Endodermal cell (in vitro differentiated cells): Measurements from ENCODE around the gene NIN. TPM values are rescaled to one million over a fixed set of nuclear protein-coding genes. Genes with fewer than 3 reads are reported as not detected.
"Not testable (repeated sequence)": the region's sequence is repeated elsewhere in the genome, so short reads cannot be mapped to it uniquely, and the experiment has no call there.

ENCODE experiments used
- DNase-seq: peaks from one replicate; pipeline ENCODE4 v3.0.0-alpha.2; 2017
- H3K27ac ChIP-seq: 2 replicates; pipeline ENCODE4 v1.5.1; 2013; ENCODE audit warnings: mild to moderate bottlenecking, low read depth, low read length, moderate library complexity
- H3K27me3 ChIP-seq: 2 replicates; pipeline ENCODE4 v1.6.1; 2013; ENCODE audit warnings: mild to moderate bottlenecking, low read length, moderate library complexity; ENCODE audit not compliant: insufficient read depth, control insufficient read depth, poor library complexity, severe bottlenecking
- H3K36me3 ChIP-seq: 2 replicates; pipeline ENCODE4 v1.7.0; 2013; ENCODE audit warnings: mild to moderate bottlenecking, low read length, moderate library complexity; ENCODE audit not compliant: control insufficient read depth, insufficient read depth
- H3K4me1 ChIP-seq: one replicate; pipeline ENCODE4 v1.7.0; 2013; ENCODE audit warnings: low read length; ENCODE audit not compliant: control insufficient read depth, insufficient read depth
- H3K4me3 ChIP-seq: 2 replicates; pipeline ENCODE4 v1.5.1; 2013; ENCODE audit warnings: mild to moderate bottlenecking, low read length, moderate library complexity
- H3K9ac ChIP-seq: 2 replicates; pipeline ENCODE4 v1.6.1; 2013; ENCODE audit warnings: mild to moderate bottlenecking, low read length, moderate library complexity; ENCODE audit not compliant: poor library complexity, severe bottlenecking; ENCODE audit errors: extremely low read depth
- H3K9me3 ChIP-seq: 2 replicates; pipeline ENCODE4 v1.6.1; 2013; ENCODE audit warnings: mild to moderate bottlenecking, low read length, moderate library complexity; ENCODE audit not compliant: control insufficient read depth
- H3K27ac Mint-ChIP-seq: 2 replicates; pipeline ENCODE4 v1.8.0; 2020; ENCODE audit warnings: mixed read lengths
- H3K27me3 Mint-ChIP-seq: 2 replicates; pipeline ENCODE4 v1.8.0; 2021; ENCODE audit warnings: mild to moderate bottlenecking, mixed read lengths; ENCODE audit not compliant: insufficient read depth
- H3K36me3 Mint-ChIP-seq: 2 replicates; pipeline ENCODE4 v1.8.0; 2020; ENCODE audit warnings: low read depth, mixed read lengths
- H3K4me1 Mint-ChIP-seq: 2 replicates; pipeline ENCODE4 v1.8.0; 2020; ENCODE audit warnings: mixed read lengths
- H3K4me3 Mint-ChIP-seq: 2 replicates; pipeline ENCODE4 v1.8.0; 2020; ENCODE audit warnings: mild to moderate bottlenecking, moderate library complexity, mixed read lengths
- H3K9me3 Mint-ChIP-seq: 2 replicates; pipeline ENCODE4 v1.8.0; 2020; ENCODE audit warnings: mild to moderate bottlenecking, mixed read lengths
- CTCF ChIP-seq: fragments of 200-600 bp; sonication (generic); conservative IDR thresholded peaks from 2 replicates; pipeline ENCODE4 v1.5.0; 2021; ENCODE audit warnings: antibody characterized with exemption, mild to moderate bottlenecking
- WGBS, 2 experiments: methylation state at CpG; one replicate each; pipeline versions ENCODE4 v1.1.5 to v1.1.7; 2013; ENCODE audit warnings: missing lambda C conversion rate in 2 of 2, mixed read lengths in 1 of 2; ENCODE audit not compliant: insufficient coverage in 1 of 2, insufficient read length in 1 of 2; 5-methylcytosine and 5-hydroxymethylcytosine counted together
- total RNA-seq, 2 donors: library from RNA; stranded (reverse); fragmentation: NEBNext Ultra II Directional in 1 of 2; extraction: Animal tissue kit (Norgen Biotek cat#: 25700) in 1 of 2; gene quantifications; 2 replicates in 1 of 2; 3 replicates in 1 of 2; pipeline ENCODE4 v1.2.1, GENCODE V29; 2021

The NIN gene
- total RNA-seq, 2 donors from 2014 or later, result 3.3 to 4.1 TPM

GRCh38 chr14:50820786-50821509 is 10.0 kb downstream of the NIN start:
- Histone ChIP-seq H3K4me1 (peaks cover 5% of the 10 kb centered on the region), H3K4me3 (no peak overlapping the region), H3K9me3 (no peaks in the 10 kb centered on the region), H3K36me3 (no peaks in the 10 kb centered on the region), H3K9ac (no peak overlapping the region), H3K27me3 (peaks cover 91% of the 10 kb centered on the region), H3K27ac (no peak overlapping the region)
- Mint-ChIP-seq H3K9me3 (no peaks in the 10 kb centered on the region), H3K27ac (no peak overlapping the region), H3K27me3 (peaks cover 94% of the 10 kb centered on the region), H3K4me1 (peaks cover 25% of the 10 kb centered on the region), H3K36me3 (no peaks in the 10 kb centered on the region), H3K4me3 (no peak overlapping the region)
- WGBS, 2 experiments, result 85 to 100% methylated on average over 2 to 3 of the region's 3 CpGs
- no peak for TF ChIP-seq CTCF
- DNase-seq, result no peak

- peaks cover 17% of the 10 kb centered on the region for H3K4me1 Mint-ChIP-seq
- H3K27me3 ChIP-seq, result peaks cover 75% of the 10 kb centered on the region
- not testable (repeated sequence) for H3K9me3 ChIP-seq, H3K4me3 Mint-ChIP-seq, H3K27ac ChIP-seq, H3K36me3 ChIP-seq, H3K27ac Mint-ChIP-seq, DNase-seq, H3K9ac ChIP-seq, H3K4me1 ChIP-seq, H3K4me3 ChIP-seq, H3K36me3 Mint-ChIP-seq
- H3K27me3 Mint-ChIP-seq, result peaks cover 92% of the 10 kb centered on the region
- H3K9me3 Mint-ChIP-seq, result peaks cover 10% of the 10 kb centered on the region
- 92 to 96% methylated on average over 3 to 6 of the region's 6 CpGs for WGBS, 2 experiments
These were observed 11.7 kb downstream of the NIN start for GRCh38 chr14:50819303-50819702.

- Histone ChIP-seq H3K4me3 (no peak overlapping the region), H3K9ac (no peak overlapping the region), H3K27me3 (peaks cover 57% of the 10 kb centered on the region), H3K9me3 (no peaks in the 10 kb centered on the region), H3K36me3 (no peaks in the 10 kb centered on the region), H3K4me1 (no peaks in the 10 kb centered on the region), H3K27ac (no peak overlapping the region)
- Mint-ChIP-seq H3K4me3 (no peak overlapping the region), H3K9me3 (peaks cover 13% of the 10 kb centered on the region), H3K4me1 (peaks cover 6% of the 10 kb centered on the region), H3K27ac (no peak overlapping the region), H3K36me3 (peaks cover 4% of the 10 kb centered on the region), H3K27me3 (peaks cover 79% of the 10 kb centered on the region)
- WGBS, 2 experiments, result 70 to 77% methylated on average over 5 to 6 of the region's 6 CpGs
- no peak for TF ChIP-seq CTCF
- DNase-seq, result no peak
These were observed 14.4 kb downstream of the NIN start for GRCh38 chr14:50816395-50817047.

- H3K36me3 Mint-ChIP-seq, H3K27ac ChIP-seq, H3K36me3 ChIP-seq, H3K4me1 Mint-ChIP-seq, H3K27ac Mint-ChIP-seq, H3K4me1 ChIP-seq, DNase-seq, H3K4me3 Mint-ChIP-seq, H3K9ac ChIP-seq, H3K9me3 ChIP-seq, H3K4me3 ChIP-seq: not testable (repeated sequence)
- H3K27me3 ChIP-seq, result peaks cover 48% of the 10 kb centered on the region
- WGBS, 2 experiments, result 89 to 90% methylated on average over 5 of the region's 5 CpGs
- Mint-ChIP-seq H3K27me3 (peaks cover 69% of the 10 kb centered on the region), H3K9me3 (peaks cover 13% of the 10 kb centered on the region)
These were observed 15.4 kb downstream of the NIN start for GRCh38 chr14:50815526-50815925.

GRCh38 chr14:50815058-50815457 is 15.9 kb downstream of the NIN start:
- H3K4me1 ChIP-seq, H3K9me3 ChIP-seq, H3K4me3 ChIP-seq, H3K4me1 Mint-ChIP-seq, H3K27ac ChIP-seq, H3K36me3 Mint-ChIP-seq, H3K36me3 ChIP-seq, H3K9ac ChIP-seq, H3K4me3 Mint-ChIP-seq, DNase-seq, H3K27ac Mint-ChIP-seq: not testable (repeated sequence)
- peaks cover 43% of the 10 kb centered on the region for H3K27me3 ChIP-seq
- peaks cover 13% of the 10 kb centered on the region for H3K9me3 Mint-ChIP-seq
- H3K27me3 Mint-ChIP-seq, result peaks cover 66% of the 10 kb centered on the region
- 41% methylated on average over 1 of the region's 1 CpG; no CpG with 5 or more reads in 1 of the 2 experiments for WGBS, 2 experiments
